GM12892 (cell line): Measurements from ENCODE around the gene ANKH.

Experiments used
- POLR2A ChIP-seq: IDR thresholded peaks from 2 replicates; pipeline ENCODE4 v1.6.1; 2011; ENCODE audit warnings: low read depth, low read length, control low read depth
- POLR2AphosphoS5 ChIP-seq: IDR thresholded peaks from 2 replicates; pipeline ENCODE4 v1.6.1; 2011; ENCODE audit warnings: low read depth, low read length, control low read depth

- TF ChIP-seq POLR2AphosphoS5 (no peak), POLR2A (no peak)
These were observed 76.9 kb downstream of the ANKH start for GRCh38 chr5:14794583-14795230.
